Middle frontal gyrus (tissue), 1 donor: ENCODE data around the gene PRKCD.

ENCODE experiments used
- DNase-seq: peaks from one replicate; pipeline ENCODE4 v3.0.0-alpha.2; 2015; ENCODE audit warnings: low spot score; ENCODE audit errors: extremely low spot score

Gene PRKCD

DNA sequence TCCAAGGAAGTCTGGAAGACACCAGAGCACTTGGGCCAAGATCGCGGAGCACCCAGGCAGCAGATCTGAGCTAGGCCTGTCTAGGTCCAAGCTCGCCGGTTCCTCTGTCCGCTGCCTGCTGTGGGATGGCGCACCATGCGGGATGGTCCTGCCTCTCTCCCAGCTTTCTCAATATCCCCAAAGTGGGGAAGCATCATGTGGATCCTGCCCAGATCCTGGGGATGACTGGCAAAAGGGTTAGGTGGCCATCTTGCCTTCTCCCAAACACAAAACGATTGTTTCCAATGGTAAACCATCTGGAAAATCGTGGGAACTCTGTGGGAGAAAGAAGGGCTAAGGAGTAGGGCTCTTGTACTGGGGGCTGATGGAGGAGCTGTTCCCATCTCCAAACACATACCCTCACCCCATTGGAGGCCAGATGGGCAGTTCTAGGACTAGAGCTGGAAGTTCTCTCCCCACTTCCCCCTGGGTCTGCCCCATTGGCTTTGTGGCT is 8.9 kb downstream of the PRKCD start:
- DNase-seq: no peak

DNA sequence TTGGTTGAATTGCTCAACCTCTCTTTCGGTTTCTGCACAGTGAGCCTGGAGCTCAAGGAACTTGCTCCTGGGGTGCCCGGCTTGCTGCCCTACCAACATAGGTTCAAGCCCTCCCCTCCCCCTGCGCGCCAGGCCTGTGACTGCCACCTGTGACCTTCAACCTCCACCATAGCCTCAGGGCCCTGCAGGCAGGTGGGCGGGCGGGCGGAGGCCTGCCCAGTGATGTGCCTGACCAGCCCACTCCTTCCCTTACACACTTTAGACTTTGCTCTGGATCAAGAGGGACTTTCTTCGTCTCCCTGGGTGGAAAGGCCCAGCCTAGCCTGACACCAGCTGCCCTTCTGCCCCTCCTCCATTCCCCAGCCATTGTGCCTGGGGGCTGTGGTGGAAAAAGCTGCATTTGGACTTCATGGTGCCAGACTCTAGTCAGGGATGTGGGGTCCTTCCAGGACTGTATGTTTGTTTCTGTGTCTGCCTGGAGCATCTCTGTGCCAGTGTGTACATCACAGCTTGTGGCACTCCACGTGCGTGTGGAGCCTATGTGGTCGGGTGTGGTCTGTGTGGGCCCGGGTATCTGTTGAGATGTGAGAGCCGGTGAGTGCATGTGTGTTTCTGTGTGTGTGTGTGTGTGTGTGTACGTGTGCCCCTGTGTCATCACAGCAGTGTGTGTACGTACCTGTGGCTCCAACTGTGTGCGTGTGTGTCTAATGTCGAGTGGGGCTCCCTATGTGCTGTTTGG is 9.5 kb downstream of the PRKCD start:
- no peak for DNase-seq

DNA sequence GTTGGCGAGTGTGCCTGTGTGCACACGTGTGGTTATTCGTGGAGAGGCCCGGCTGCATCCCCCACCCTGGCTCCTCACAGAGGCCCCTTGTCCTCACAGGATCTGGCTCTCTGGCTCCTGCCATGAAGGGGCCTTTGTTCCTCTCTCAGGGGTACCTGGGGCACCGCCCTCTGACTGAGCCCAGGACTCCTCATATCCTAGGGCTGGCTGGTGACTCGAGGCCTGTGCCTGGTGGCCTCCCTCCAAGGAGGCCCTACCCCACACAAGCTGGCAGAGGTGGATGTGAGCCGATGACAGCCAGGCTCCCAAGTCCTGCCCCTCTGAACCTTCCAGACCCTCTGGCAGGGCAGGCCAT is 10.0 kb downstream of the PRKCD start:
- no peak for DNase-seq

DNA sequence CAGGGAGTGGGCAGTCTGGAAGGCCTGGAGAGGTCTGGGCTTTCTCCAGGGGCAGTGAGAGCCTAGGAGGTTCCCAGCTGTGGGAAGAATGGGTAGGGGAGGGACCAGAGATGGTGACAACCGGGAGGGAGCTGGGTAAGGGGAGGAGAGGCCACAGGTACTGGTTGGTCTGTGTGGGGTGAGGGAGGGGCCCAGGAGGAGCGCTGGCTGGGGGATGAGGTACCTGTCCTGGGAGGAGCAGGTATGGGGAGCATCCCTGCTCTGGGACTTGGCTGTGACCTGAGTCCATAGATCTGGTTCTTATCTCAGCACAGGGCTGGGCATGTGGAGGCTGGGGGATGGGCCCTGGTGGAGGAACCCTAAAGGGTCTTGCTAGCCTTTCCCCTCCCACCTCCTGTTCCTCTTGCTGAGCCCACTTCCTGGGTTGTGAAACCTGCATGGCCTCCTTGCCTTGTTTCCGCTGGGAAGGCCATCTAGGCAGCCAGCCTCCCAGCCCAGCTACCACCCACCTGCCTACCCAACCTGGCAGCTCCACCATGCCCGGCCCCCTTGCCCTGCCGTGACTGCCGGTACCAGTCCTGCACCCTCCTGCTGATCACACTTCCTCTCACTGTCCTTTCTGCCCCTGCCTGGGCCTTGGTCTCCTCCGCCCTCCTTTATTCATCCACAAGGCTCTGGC is 11.0 kb downstream of the PRKCD start:
- no peak for DNase-seq

DNA sequence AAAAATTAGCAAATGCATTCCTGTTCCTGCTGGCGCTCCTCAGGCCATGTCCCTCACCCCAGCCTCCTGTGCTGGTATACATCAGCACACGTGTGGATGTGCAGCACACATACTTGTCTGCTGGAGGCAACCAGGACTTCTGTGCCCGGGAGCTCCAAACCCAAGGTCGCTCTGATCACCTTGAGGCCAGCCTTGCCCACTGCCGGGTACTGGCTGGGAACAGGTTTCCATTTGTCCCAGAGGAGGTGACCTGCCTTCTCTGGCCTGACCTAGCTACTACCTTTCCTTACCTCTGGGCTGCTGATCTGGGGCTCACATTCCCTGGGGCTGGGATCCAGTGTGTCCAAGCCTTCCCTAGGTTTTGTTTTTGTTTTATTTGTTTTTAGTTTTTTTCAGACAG is 12.1 kb downstream of the PRKCD start:
- DNase-seq: no peak

DNA sequence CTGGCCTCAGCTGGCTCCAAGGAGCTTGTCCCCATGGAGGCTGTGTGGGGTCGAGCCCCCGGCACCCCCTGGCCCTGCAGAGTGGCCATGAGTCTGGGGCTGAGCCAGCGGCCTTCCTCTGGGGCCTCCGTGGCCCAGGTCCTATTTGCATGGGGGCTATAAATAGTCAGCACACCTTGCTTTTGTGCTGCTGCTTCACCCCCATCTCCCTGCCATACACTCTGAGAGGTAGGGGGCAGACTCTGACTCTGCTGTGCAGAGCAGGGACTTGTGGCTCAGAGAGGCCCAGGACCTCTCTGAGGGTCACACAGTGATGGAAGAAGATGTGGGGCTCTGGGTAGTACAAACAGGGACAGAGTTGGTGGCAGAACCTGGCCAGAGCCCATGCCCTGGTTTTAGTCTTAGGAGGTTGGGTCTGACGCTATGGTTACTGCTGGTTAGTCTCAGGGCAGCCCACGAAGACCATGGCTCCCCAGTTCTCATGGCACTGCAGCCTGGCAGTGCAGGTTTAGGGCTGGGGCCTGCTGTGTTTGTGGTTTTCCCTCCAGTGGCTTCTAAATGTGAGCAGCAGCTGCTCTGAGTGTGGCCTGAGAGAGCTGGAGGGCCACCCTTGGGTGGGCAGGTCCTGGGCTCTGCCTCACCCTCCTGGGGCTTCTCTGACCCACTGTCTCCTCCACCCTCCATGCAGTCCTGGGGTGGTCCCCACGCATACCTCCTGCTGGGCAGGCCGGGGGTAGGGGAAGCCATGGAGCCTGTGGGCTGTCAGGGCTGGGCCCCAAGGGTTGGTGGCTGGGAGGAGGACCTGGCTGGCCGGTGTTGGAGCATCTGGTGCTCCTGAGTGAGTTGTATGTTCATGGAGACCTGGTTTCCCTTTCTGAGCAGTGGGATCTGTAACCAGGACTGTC is 13.6 kb downstream of the PRKCD start:
- no peak for DNase-seq

DNA sequence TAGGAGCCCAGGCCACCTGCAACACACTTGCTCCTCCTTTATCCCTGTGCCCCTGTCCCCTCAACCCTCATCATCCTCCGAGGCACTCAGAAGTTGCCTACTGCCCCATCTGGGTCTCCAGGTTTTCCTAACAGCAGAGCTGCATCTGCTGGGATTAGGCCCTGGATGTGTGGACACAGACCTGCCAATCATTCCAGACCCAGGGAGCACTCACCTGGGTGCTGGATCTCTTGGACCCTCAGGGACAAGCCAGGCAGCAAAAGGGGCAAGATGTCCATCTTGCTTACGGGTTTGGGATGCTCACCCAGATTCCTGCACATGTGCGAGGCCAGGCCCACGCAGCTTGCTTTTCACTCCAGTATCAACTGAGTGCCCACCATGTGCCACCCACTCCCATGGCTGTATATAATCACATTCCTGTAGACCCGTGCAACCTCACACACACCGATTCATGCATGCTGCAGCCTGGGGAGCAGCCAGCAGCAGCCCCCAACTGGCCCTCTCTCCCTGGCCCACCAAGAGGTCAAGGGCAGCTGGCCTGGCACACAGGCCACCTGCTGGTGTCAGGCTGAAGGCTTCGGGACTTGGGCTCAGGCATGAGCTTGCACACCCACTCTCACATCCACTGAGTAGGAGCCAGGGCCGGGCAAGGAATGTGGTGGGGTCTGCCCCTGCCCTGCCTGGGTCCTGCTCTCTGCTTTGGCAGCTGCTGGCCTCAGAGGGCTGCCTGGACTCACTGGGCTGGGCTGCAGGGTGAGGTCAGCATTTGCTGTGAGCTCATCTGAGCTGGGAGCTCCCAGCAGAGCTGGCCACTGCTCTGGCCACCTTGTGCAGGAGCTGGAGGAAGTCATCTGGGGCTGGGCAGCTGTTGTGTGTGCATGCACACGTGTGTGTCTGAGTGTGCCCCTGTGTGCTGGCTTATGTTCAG is 14.9 kb downstream of the PRKCD start:
- DNase-seq: no peak

DNA sequence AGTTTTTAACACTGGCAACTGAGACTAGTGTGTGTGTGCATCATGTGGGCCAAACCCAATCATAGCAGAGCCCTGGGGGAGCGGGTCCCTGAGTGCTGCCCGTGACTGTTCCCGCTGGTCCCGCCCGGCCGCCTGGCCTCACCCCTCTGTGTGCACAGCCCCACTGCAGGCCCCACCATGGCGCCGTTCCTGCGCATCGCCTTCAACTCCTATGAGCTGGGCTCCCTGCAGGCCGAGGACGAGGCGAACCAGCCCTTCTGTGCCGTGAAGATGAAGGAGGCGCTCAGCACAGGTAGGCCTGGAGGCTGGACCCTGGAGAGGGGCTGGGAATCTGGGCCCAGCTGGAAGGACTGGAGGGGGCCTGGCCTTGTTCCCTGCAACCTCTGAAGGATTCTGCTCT is 17.2 kb downstream of the PRKCD start:
- DNase-seq: no peak

DNA sequence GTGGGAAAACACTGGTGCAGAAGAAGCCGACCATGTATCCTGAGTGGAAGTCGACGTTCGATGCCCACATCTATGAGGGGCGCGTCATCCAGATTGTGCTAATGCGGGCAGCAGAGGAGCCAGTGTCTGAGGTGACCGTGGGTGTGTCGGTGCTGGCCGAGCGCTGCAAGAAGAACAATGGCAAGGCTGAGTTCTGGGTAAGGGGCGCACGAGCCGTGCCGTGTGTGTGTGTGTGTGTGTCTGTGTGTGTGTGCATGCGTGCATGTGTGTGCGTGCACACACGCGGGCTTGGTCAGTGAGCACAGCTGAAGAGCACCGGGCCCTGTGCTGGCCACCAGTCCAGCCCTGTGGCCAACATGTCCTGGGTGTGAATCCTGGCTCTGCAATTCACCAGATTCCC is 18.6 kb downstream of the PRKCD start:
- DNase-seq: no peak

DNA sequence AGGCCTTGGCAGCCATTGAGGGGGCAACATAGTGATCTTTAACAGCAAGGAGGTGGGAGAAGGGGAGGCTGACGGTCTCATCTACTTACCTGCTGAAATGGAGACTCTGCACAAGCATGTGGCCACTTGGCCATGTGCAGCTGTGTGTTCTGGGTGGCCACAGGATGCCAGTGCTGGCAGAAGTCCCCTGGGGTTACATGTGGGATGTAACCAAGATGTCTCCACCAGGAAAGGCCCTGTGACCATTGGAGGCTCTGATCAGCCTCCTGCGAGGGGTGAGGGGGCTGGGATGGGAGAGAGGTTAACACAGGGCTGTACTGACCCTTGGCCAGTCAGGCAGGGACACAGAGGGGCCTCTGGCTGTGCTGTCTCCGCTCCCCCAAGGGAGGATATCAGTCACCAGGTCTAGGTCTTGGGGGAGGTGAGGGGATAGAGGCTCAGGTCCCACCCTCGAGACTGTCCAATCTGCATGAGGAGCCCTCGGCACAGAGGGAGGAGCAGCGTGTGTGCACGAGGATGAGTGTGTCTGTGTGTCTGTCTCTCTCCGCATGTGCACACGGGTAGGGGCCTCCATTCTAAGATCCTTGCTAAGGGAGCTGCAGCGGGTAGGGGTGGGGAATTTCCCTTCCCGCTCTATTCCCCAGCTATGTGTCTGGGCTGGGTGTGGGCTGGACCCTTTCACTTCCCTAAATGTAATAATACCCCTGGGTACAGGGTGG is 19.5 kb downstream of the PRKCD start:
- no peak for DNase-seq

DNA sequence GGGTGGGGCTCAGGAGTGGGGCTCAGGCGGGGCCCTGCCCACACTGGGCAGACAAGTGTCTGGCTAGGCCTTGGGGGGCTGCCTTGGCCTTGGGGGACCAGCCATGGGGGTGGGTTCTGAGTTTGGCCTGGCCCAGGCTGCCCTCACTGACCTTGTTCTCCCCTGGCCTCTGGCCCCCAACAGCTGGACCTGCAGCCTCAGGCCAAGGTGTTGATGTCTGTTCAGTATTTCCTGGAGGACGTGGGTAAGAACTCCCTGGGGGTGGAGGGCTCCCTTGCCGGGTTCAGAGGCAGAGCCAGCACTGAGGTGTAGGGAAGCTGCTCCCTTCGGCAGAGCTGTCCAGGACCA is 20.0 kb downstream of the PRKCD start:
- no peak for DNase-seq

DNA sequence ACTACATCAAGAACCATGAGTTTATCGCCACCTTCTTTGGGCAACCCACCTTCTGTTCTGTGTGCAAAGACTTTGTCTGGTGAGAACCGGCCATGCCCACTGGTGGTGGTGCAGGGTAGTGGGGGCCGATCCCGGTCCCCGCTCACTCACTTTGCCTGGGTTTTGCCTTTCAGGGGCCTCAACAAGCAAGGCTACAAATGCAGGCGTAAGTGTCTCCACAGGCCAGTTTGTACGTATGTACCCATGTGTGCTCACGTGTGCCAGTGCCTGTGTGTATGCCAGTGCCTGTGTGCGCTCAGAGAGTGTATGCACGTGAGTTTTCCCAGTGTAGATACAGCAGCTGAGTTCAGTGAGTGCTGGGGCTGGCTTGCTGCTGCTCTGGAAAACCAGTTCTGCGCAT is 20.5 kb downstream of the PRKCD start:
- no peak for DNase-seq

DNA sequence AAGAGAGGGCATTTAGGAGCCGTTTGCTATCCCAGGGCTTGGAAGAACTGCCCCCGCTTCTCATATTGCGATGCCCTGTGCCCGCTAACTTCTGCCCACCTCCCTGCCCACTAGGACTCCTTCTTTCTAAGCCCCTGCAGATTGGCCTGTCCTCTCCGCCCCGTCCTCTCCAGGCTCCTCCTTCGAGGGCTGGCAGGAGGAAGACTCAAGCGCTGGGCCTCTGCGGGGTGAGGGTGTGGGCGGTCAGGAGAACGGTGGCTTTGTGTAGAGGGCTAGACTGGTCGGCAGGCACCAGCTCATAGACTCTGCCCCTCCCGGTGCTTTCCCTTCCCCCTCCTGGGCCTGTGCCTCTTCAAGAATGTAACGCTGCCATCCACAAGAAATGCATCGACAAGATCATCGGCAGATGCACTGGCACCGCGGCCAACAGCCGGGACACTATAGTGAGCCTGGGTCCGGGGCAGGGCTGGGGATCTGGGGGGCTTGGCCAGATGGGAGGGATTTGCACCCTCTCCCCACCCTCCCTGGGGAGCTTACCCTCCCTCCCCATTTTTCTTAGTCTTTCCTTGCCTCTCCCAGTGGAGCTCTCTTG is 21.9 kb downstream of the PRKCD start:
- DNase-seq: no peak

DNA sequence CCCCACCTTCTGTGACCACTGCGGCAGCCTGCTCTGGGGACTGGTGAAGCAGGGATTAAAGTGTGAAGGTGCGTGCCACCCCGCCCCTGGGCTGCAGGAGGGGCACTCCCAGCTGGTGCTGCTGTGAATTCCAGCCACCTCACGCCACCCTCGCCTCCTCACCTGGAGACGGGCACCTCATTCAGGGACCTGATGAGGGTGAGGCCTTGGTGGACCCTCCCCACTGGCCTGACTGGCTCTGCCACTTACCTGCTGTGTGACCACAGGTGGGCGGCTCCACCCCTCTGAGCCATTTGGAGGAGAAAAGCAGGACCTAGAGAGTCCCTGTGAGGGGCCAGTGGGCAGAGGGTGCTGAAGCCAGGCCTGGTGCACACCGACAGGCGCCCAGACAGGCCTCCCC is 22.5 kb downstream of the PRKCD start:
- DNase-seq: no peak

DNA sequence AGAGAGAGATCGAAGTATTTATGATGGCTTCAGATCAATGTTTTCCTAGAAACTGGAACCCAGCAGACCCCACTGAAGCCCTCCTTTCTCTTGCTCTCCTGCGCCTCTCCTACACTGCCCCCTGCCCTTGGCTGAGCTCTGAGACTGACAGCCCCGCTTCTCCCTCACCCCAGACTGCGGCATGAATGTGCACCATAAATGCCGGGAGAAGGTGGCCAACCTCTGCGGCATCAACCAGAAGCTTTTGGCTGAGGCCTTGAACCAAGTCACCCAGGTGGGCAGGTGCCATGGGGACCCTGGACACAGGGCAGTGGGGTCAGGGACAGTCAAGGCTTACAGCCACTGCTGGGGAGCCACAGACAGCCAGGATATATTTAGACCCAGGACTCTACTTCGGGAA is 23.7 kb downstream of the PRKCD start:
- no peak for DNase-seq

DNA sequence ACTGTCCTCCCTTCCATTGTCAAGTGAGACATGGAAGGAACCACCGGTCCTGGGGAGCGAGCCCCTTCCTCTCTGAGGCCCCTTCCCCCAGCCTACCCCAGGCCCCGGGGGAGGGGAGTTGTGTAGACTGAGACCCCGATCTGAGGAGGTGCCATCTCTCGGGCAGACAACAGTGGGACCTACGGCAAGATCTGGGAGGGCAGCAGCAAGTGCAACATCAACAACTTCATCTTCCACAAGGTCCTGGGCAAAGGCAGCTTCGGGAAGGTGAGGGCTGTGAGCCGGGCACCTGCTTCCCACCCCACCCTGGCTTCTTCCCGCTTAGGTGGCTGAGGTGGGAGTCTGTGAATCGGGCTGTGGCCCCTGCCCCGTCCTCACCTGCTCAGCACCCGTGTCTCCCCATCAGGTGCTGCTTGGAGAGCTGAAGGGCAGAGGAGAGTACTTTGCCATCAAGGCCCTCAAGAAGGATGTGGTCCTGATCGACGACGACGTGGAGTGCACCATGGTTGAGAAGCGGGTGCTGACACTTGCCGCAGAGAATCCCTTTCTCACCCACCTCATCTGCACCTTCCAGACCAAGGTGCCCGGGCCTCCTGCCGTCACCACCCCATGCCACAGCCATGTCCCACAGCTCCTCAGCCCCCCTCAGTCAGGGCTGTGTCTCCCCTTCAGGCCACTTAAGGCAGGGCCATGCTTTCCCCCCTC is 24.9 kb downstream of the PRKCD start:
- DNase-seq: no peak

DNA sequence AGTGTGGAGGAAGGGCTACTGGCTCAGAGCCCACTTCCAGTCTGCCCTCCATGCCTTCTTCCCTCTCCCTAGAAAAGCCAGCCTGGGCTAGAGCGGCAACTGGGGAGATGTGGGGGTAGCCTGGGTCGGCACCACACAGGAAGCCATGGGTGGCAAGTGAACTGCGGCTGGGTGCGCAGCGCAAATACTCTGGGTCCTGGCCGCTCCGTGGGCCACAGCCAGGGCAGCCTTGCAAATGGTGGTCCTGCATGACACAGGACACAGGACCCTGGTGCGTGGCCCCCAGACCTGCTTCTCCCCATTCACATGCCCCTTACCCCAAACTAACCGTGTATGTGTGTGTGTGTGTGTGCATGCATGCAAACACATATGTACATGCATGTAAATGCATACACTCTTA is 25.7 kb downstream of the PRKCD start:
- DNase-seq: no peak

DNA sequence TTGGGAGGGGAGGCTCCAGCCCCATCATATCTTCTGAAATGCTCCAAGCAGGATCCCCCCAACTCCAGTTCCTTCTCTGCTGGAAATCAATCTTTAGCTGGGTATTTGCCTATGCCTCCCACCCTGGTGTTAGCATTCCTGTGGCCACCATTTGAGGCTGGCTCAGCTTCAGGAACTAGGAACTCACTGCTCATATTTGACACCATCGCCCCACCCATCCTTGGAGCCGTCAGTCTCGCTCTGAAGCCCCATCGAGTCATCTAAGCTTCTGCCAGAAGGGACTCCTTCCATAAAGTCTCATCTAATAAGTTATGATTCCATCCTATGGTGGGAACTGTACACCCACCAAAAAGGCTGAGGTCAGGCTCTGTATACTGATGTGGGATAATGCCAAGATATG is 26.4 kb downstream of the PRKCD start:
- DNase-seq: no peak

DNA sequence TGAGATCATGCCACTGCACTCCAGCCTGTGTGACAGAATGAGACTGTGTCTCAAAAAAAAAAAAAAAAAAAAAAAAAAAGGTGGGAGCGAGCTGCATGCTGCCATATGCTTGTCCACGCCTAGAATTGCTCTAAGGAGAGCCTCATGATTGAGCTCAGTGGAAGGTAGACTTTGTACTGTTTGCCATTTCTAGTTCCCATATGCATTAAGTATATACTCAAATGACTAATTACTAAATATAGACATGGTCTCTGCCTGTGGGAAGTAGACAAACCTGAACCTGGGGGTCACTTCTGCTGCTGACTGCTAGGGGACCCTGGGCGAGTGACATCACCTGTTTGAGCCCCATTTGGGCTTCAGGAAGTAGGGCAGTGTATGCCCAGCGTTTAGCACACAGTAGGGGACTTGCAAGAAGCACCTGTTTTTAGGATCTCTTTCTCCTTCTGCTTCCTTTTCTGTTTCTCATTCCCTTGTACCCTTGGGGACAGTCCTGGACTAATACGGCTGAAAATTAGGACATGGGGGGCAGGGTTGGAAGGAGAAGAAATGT is 27.2 kb downstream of the PRKCD start:
- no peak for DNase-seq
